GM21737 (cell line): ENCODE data around the gene FMNL3.
A peak's percentile ranks its signal among the peaks of the same experiment; 100 is the strongest.
"Not testable (repeated sequence)": the region's sequence is repeated elsewhere in the genome, so short reads cannot be mapped to it uniquely, and the experiment has no call there.

Experiments
- ATAC-seq: cut with Tn5 transposase; IDR thresholded peaks from one replicate; pipeline ENCODE4 v1.9.1; 2021; ENCODE audit warnings: mild to moderate bottlenecking, moderate library complexity; ENCODE audit not compliant: unreplicated experiment

Gene FMNL3

DNA sequence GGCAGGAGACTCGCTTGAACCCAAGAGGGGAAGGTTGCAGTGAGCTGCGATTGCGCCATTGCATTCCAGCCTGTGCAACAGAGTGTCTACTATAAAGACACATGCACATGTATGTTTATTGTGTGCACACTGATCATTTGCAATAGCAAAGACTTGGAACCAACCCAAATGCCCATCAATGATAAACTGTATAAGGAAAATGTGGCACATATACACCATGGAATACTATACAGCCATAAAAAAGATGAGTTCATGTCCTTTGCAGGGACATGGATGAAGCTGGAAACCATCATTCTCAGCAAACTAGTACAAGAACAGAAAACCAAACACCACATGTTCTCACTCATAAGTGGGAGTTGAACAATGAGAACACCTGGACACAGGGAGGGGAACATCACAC, 6.7 kb upstream of the FMNL3 start:
- ATAC-seq = not testable (repeated sequence)

DNA sequence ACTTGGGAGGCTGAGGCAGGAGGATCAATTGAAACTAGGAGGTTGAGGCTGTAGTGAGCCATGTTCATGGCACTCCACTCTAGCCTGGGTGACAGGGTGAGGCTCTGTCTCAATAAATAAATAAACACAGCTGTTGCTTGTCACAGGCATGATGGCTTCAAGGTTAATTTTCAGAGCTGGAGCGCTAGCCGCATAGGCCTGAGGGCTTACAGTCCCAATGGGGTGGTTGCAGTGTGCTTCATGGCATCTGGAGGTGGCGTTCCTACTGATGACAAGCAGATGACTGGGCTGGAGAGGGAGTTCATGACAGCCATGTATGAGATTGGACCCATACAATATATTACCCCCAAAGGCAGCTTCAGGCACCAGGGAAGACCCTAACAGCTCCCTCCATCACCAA, 1.6 kb upstream of the FMNL3 start:
- ATAC-seq = no peak

DNA sequence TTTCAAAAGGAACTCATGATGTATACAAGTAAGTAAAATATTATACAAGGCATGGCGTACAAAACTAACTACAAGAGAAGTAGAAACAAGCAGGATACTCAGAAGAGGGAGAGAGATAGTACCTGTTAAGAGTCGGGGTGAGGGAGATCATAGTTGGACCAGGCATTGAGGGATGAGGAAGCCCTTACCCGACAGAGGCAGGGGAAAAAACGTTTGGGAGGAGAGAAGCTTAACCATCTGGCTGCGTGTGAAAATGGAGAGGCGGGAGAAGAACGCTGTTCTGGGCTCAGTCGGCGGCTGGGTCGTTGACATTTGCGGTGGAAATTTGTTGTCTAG, 575 bp upstream of the FMNL3 start:
- ATAC-seq = no peak

DNA sequence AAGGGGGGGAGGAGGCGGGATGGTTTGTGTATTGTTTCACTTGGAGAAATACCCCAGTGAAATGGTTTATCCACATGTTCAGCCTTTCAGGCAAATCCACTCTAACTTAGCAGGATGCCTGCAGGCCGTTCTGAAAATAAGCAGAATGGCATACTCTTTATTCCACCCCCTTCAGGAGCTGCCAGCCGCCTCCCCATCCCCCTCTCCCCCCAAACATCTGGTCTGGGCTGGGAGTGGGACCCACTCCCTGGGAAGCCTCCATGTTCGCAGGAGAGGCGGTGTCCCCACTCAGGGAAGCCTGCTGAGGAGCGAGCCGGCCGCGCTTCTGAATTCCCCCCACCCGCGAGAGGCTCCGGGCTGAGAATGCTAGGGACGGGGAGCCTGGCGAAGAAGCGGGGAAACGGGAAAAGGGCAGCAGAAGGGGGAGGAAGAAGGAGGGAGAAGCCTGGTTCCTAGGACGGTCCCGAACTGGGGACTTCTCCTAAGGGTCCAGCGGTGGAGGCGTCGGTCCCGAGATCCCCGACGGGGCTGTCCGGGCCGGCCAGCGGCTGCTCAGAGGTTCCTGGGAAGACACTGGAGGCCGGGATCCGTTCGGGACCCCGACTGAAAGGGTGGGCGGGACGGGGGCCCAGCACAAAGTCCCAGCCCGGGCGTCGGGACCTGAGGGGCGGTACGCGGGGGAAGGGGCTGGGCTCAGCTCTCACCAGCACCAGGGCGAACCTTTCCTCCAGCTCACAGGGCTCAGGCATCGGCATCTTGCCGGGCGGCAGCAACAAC, 666 bp downstream of the FMNL3 start:
- ATAC-seq = peak; percentile 6

DNA sequence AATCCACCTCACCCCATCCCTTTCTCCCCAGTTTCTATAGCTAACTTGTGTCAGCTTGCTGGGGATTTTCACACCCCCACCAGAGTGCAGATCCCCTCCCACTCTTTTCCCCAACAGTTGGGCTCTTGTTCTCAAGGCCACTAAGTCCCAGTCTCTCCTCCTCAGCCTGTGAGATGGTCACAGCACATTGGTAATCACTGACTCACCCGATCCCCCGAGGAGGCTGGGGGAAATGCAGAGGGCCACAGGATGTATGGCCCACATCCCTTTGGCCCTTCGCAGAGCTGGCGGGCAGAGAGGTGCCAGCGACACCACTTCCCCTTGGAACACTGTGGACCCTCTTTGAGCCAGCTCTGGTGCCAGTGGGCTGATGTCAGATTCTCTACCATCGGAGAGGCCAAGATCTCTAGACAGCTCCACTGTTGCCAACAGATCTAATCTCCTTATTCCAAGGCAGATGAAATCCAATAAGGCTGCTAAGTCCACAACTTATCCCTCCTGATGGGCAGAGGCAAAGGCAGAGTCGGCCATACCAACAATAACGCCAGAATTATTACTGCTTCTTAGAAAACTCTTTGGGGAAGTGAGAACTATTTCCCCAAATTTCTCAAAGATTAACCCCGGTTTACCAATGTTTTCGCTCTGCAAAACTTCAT, 1.6 kb downstream of the FMNL3 start:
- no peak for ATAC-seq

DNA sequence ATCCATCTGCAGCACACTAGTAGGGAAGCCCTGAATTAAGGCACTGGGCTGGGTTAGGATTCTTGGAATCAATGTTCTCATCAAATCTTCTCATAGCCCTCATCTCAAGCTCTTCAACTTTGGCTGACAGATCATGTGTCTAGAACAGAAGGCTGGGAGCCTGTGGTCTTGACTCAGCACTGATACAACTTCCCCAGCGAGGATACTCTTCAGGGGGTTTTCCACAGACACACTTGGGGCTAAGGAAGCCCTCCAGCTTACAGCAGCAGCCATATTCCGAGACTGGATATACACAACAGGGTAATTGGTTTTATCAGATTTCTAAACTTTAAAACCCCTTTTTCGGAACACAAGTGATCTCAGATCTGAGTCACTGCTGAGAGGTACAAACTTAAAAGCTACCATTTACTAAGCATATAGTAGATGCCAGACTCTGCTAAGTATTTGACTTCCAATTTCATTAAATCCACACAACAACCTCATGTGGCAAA, 3.5 kb downstream of the FMNL3 start:
- ATAC-seq = no peak

DNA sequence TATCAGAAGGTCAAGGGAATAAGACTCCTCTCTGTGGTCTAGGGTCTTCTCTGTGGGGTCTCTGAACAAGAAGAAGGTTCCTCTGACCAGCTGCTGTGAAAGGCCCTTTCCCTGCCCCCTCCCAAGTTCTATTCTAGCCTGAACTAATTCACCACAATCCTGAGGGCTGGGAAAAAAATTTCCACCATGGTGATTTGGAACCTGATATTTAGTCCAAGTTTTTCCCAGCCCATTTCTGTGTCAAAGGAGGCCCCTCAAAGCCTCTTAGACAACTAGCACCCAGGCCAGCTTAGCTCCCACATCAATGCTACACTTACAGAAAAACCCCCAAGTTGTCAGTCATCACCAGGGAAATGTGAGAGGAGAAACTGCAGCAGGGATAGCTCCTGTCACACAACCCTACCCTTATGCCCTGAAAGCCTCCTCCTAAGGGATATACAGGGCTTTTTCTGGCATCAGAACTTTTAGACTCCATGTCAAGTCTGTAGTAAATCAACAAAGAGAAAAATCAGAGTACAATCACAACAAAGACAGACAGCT, 4.5 kb downstream of the FMNL3 start:
- ATAC-seq = no peak

DNA sequence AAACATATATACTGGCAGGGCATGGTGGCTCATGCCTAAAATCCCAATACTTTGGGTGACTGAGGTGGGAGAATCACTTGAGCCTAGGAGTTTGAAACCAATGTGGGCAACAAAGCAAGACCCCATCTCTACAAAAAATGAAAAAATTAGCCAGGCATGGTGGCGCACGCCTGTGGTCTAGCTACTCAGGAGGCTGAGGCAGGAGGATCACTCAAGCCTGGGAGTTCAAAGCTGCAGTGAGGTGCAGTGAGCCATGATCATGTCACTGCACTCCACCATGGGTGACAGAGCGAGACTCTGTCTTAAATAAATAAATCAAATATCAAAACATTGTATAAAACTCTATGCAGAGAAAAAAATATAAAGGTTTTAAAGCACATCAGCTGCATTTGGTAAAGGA, 5.2 kb downstream of the FMNL3 start:
- no peak for ATAC-seq

DNA sequence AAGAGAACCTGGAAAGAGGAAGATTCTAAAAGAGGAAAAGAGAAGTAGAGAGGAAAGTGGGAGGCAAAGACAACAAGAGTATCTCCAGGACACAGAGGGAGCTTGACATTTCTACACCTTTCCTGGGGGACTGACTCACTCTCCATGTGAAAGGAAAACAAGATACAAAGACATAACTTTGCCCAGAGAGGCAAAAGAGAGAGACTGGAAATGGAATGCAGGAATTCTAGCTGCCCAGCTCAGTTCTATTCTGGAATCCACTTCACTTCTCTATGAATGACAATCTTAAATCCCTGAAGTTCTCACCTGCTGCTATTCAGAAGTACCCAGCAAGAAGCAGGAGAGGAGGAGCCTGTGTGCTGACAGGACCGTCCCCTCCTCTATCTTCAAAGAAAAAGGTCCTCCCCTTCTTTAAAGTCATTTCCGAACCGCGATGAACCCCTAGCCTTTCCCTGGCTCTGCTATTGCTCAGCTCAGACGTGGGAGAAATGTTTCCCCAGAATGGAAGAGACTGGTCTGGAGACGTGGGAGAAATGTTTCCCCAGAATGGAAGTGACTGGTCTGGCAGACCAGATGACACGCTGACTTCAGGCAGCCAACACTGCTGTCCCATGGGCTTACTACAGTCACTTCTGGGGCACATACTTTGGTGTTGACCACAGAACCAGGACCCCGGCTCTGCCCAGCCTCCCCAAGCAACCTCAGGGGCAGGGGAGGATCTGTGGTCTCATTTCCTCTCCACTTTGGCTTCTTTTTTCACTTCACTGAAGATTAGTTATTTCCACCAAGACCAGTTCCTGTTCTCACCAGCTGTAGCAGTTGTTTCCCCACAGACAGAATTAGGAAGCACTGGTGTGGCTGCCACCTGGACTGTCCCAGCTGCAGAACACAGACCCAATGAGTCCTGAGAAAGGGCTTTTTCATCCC, 8.3 kb downstream of the FMNL3 start:
- peak; percentile 69 for ATAC-seq

DNA sequence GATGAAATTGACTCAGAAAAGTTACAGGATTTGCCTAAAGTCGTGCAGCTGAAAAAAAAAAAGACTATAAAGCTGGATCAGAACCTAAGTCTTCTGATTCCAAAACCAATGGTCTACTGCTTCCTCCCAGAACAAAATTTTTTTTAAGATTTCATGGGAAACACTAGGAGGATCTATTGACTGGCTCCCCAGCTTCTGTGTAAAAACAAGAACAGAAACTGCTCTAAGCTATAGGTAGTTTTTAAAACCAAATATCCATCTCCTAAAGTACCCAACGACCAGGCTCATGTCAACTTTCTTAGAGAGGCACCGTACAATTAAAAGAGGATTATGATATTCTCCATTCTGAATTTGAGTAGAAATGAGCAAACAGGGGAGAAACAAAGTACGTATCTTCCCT, 9.4 kb downstream of the FMNL3 start:
- no peak for ATAC-seq

DNA sequence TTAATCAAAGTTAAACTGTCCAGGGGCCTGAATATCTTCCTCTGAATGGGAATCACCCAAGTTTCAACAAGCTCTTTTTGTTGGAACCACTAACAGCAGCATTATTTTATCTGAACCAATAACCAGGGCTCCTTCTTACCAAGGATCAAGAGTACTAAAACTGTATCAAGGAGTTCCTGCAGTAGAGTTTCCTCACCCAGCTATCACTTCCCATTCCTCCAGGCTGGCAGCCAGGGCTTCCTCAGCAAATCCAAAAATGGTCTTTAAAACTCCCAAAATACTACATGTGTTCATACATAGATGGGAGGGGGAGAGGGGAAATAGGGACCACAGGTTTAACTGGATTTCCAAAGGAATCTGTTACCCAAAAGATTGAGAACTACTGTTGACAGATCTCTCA, 10.5 kb downstream of the FMNL3 start:
- no peak for ATAC-seq

DNA sequence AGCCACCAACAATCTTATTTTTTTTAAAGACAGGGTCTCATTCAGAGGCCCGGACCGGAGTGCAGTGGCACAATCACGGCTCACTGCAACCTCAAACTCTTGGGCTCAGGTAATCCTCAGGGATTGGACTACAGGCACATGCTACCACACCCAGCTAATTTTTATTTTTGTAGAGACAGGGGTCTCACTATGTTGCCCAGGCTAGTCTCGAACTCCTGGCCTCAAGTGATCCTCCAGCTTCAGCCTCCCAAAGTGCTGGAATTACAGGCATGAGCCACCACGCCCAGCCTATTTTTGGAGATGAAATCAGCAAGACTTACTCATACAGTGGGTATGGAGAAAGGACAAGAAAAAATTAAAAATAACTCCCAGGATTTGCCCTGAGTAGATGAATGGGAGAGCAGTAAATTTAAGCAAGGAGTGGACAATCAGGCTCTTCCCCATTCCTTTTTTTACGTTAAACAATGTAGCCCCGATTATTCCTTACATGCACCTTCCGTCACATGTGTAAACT, 13.2 kb downstream of the FMNL3 start:
- no peak for ATAC-seq

DNA sequence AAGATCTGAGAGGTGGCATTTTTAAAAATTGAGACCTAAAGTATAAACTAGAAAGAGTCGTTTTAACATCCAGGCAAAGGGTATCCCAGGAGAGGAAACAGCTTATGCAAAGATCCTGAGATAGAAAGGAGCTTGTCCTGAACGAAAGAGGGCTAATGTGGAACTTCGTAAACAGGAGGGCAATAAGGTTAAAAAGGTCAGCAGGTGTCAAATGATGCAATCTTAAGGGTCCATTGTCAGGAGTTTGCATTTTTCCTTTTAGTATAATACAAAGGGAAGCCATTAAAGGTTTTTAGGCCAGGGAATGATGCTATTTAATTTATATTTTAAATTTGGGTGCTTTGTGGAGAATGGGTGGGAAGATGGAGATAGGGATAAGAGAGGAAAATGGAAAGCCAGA, 14.4 kb downstream of the FMNL3 start:
- no peak for ATAC-seq

DNA sequence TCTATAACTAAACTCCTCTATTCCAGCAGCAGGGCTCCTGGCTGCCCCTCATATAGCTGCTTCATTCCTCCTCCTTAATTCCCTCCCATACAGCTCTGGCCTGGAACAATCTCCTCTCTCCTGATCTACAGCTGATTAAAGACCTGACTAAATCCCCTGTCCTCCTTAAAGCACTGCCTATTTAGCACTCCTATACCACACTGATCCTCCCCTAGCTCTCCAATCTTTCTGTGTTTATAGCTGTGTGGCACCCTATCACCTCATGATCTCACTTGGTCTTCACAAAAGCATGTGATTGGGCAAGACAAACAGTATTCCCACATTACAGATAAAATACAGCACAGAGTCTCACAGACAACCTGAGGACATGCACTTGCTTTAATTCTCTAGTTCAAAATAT, 17.4 kb downstream of the FMNL3 start:
- ATAC-seq = no peak

DNA sequence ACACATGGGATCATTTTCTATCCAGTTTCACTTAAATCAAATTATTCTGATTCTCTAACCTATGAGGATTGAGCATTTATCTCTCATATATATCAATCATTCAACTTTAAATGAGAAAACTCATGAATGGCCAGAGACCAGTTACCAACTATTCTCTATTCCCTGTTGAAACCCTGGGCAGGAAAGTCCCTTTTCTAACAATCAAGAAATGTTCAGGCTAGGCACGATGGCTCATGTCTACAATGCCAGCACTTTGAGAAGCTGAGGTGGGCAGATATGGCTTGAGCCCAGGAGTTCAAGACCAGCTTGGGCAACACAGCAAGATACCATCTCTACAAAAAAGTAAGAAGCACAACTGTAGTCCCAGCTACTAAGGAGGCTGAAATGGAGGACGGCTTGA, 18.0 kb downstream of the FMNL3 start:
- ATAC-seq = no peak

DNA sequence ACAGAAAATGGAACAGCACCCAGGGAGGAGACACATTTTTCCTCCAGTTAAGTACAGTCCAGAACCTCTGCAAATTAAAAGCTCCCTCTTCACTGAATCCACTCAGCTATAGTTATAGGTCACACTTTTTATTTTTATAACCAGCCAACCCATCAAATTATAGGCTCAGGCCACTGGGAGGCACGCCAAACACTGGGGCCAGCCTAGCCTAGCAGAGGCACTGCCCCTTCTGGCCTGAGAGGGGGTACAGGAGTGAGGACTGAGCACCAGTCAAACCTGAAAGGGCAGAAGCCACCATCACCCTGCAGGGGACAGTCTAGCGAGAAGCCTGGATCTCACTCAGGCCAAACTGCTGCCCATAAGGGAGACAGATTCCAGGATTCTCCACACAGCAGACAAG, 19.3 kb downstream of the FMNL3 start:
- ATAC-seq = no peak

DNA sequence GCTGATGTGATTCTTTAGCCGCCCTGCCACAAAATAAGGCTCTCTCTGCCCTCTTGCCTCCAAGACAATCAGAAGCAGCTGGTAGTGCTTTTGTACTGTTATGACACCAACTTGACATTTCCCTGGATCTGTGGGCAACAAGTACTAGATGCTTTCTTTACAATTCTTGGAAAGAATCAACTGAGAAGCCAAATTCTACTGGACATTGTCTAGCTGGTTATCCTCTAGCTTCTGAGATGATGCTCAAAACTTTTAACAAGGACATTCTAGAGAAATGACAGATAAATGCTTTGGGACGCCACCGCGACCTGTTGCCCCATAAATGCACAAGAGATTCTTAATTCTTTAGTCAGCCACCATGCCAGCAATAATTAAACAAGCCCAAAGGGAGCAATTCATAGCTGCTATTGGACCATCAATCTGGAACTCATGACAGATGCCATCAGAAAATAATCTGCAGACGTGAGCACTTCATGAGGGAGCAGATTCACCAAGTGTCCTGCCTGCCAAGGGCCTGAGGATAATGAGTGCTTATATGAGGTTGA, 22.8 kb downstream of the FMNL3 start:
- ATAC-seq = no peak

DNA sequence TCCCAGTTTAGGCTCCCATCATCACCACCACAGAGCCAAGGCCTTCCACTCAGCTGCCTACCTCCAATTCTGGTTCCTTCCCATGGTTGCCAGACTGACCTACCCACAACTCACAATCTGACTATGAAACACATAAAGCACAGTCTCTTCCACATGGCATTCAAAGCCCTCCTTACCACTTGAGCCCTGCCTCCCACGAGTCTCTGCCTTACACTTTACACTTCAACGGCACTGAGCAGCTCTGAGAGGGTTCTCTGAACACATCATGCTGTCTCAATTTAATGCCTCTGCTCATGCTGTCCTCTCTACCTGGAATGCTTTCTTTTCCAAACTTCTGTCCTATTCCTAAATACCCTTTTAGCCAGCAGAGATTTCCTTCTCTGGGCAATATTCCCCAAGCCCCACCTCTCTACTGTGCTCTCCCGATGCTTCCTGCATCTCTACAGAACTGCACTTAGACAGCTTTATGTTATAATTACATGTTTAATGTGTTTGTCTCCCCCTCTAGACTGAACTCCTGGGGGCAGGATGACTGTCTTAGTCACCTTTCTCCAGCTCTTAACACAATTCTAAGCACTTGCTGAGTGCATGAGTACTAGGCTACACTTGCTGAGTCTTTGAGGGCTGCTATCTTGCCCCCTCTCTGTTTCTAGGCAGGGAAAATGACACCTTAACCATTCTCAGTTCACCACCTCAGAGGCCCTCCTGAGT, 23.5 kb downstream of the FMNL3 start:
- ATAC-seq = no peak

DNA sequence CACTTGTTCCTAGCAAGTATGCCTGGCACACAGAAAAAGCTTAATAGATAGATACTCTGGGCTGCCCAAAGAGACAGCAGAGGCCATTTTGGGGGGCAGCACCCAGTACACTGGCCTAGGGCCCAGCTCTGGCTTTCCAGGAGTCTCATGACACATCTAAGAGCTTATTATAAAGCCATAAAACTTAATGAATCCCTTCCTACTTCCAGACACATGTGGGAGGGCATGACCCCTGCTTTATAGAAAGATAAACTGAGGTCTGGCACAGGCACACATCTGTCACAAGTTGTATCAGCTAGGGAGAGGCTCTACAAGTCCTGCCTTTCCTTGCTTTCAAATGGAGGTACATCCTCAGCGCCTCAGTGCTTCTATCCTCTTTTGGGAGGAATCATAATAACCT, 27.1 kb downstream of the FMNL3 start:
- ATAC-seq = no peak

DNA sequence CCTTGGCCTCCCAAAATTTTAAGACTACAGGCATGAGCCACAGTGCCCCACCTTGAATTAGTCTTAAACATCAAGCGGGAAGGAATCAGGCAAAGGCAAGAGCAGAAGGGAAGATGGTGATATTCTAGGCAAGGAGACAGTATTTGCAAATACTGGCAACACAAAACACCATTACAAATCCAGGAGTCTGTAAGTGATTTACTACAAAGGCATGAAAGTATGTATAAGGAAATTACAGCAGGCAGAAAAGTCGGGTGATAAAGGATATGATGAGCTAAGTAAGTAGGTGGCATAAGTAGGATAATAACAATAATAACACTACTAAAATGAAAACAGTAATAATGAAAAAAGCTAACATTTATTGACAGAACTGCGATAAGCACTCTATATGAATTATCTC, 28.5 kb downstream of the FMNL3 start:
- no peak for ATAC-seq
